Effector CD8-positive, alpha-beta T cell (primary cell): Measurements from ENCODE around the gene ZNF554.
"Not testable (repeated sequence)": the region's sequence is repeated elsewhere in the genome, so short reads cannot be mapped to it uniquely, and the experiment has no call there.

Source experiments
- DNase-seq: peaks from one replicate; lab custom pipeline; 2025; lab: John Stamatoyannopoulos, UW

ZNF554 gene

DNA sequence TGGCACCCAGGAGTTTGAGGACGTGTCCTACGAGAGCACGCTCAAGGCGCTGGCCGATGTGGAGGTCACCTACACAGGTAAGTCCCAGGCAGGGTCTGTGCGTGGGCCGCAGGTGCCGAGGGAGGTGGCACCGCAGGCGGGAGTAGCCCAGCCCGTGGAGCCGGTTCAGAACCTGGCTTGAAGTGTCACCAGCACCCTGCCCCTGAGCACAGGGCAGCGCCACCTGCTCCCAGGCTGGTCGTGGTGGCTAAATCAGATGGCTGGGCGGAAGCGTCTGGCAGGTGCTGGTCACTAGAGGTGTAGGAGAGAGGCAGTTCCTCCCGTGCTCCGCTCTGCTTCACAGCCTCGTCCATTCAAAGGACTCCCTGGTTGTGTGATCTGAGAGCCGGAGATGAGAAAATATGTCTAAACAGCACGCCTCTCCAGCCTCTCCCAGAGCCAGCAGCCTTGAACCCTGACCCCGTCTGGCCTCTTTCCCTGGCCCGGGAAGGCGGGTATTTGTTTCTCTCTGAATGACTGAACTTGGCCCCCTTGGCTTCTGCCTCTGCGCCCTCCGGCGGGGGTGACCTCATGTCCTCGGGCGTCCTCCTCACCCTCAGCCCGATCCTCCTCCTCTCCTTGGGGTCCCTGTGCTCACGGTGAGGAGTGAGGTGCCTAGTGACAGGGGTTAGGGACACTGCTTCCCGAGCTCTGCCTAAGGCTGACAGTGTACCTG lies 29.0 kb upstream of the ZNF554 start:
- DNase-seq, result no peak

DNA sequence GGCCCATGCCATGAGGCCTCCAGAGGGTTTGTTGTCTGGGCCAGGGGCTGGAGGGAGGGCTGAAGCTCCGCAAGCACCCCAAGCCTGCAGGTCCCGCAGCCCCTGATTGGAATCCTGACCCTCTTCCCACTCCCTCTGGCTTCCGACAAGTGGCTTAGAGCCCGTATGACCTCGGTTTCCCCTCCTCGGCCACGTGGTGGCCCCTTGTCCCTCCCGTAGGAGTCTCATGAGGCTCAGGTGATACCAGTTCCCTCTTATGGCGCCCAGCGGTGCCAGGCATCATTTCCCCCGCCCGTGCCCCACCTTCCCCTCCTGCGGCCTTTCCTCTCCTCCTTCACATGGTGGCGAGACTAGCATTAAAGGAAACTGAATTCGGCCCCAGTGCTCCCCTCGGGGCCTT lies 28.2 kb upstream of the ZNF554 start:
- no peak for DNase-seq

DNA sequence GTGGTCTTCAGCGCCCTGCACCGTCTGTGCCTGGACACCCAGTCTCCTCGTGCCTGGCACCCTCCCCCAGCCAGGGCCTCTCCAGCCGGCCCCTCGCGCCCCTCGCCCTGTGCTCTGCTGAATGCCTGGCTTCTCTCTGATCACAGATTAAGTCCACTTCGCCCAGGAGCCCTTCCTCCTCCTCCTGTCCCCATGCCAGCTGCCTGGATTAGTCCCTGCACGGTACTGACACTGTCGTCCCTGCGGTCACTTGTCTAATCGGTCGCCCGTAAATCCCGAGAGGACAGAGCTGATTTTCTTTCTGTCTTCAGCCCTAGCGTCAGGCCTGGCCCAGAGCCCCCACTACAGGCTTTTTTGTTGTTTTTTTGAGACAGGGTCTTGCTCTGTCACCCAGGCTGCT lies 27.8 kb upstream of the ZNF554 start:
- no peak for DNase-seq

DNA sequence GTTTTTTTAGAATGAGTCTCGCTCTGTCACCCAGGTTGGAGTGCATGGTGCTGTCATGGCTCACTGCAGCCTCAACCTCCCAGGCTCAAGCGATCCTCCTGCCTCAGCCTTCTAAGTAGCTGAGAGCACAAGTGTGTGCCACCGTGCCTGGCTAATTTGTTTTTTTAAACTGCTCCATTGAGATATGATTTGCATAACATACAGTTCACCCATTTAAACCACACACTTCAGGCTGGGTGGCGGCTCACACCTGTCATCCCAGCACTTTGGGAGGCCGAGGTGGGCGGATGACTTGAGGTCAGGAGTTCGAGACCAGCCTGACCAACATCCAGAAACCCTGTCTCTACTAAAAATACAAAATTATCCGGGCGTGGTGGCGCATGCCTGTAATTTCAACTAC lies 27.0 kb upstream of the ZNF554 start:
- DNase-seq, result not testable (repeated sequence)

DNA sequence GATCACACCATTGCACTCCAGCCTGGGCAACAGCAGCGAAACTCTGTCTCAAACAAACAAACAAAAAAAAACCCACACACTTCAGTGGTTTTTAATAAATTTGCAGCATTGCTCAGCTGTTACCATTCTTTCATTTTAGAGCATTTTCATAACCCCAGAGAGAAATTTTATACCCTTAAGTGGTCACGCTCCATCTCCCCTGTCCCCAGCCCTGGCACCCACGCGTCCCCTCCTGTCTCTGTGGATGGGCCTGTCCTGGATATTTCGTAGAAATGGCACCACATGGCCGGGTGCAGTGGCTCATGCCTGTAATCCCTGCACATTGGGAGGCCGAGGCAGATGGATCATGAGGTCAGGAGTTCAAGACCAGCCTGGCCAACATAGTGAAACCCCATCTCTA lies 26.5 kb upstream of the ZNF554 start:
- DNase-seq, result no peak

DNA sequence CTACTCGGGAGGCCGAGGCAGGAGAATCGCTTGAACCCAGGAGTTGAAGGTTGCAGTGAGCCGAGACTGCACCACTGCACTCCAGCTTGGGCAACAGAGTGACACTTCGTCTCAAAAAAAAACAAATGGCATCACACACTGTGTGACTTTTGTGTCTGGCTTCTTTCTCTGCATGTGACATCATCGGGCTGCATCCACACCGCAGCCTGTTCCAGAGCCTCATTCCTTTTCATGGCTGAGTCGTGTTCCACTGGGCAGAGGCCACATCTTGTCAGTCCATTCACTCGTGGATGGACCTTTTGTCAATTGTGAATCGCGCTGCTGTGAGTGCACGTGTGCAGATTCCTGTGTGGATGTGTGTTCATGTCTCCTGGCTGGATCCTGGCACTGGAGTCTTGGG lies 26.1 kb upstream of the ZNF554 start:
- DNase-seq, result no peak

DNA sequence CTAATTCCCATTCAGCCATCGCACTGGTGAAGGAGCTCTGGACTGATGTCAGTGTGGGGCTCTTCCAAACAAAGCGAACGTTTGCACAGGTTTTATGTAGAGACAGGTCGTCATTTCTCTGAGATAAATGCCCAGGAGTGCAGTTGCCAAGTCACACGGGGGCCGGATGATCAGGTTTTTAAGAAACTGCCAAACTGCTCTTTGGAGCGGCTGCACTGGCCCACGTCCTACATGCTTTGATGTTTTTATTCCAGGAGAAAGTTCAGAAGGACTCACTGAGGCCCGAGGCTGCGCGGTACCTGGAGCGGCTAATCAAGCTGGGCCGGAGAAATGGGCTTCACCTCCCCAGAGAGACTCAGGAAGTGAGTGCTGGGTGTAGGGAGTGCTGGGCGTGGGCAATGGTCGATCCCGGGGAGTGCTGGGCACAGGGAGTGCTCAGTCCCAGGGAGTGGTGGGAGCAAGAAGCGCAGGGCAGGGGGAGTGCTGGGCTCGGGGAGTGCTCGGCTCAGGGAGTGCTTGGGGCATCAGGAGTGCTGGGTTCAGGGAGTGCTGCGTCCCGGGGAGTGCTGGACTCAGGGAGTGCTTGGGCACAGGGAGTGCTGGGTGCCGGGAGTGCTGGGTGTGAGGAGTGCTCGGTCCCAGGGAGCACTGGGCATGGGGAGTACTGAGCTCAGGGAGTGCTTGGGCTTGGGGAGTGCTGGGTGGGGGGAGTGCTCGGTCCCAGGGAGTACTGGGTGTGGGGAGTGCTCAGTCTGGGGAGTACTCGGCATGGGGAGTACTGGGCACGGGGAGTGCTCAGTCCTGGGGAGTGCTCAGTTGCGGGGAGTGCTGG lies 23.6 kb upstream of the ZNF554 start:
- no peak for DNase-seq

DNA sequence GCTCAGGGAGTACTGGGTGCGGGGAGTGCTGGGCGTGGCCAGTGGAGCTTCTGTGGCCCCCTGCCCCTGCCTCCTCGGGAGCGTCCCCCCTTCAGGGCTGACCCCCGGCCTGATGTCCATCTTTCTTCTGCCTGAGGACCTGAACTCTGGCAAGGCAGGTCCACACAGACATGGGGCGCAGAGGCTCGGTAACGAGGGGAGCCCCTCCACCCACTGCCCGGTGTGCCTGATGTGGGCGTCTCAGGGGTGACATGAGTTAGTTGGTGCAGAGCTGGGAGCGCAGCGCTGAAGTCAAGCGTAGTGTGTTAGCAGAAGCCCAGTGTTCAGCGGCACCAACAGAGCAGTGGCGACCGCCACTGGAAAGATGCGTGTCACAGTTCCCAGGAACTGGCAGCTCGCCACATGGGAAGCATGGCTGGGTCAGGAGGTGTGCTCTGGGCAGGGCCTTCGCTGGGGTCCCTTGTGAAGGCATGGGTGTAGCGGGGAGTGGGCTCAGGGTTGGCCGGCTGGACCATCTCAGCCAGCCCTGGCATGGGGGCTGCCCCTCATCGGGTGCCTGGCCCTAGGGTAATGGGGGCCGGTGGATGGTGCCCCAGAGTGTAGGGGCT lies 22.9 kb upstream of the ZNF554 start:
- no peak for DNase-seq

DNA sequence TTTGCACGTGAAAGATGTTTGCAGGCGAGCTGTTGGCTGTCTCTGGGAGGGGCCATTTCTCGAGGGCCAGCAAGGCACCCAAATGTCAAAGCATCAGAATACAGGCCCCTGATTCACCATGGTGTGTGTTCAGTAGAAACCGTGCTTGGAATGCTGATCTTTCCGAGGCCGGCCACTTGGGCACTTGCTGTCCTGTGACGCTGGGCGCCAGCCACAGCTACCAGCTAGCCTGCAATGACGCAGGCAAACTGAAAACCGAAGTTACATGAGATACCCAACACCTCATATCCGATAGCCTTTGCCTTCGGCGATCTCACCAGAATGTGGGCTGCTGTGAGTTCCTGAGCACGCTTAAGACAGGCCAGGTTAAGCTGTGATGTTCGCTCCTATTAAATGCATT lies 22.4 kb upstream of the ZNF554 start:
- DNase-seq, result no peak

DNA sequence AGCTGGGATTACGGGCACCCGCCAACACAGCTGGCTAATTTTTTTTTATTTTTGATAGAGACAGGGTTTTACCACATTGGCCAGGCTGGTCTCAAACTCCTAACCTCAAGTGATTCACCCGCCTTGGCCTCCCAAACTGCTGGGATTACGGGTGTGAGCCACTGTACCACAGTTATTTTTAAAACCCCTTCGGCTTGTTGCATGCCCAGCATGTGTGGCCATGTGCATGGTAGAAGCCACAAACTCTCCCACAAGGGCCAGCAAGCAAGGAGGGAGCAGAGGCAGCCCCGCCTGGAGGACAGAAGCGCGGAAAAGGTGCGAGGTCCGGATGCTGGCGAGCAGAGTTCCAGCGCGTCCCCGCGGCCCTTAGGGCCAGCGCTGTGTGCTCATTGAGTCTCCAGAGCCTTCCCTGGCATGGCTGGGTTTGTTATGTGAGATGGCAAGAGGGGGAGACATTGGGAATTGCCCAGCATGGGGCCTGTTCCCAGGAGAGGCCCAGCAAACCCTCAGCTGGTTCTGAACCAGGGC lies 21.4 kb upstream of the ZNF554 start:
- no peak for DNase-seq

DNA sequence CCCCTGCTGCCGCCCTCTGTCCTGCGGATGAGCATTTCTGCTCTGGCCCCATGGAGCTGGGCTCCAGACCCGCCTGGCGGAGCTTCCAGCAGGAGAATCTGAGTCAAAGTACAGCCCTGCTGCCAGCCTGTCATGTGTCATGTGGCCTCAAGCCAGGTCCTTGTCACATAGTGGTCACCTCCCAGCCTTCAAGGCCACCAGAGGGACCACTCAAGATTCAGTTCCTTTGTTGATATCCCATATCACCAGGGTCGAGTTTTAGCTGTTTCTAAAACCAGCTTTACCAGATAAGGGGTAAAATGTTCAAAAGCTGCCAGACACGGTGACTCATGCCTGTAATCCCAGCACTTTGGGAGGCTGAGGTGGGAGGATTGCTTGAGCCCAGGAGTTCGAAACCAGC lies 20.9 kb upstream of the ZNF554 start:
- DNase-seq, result no peak

DNA sequence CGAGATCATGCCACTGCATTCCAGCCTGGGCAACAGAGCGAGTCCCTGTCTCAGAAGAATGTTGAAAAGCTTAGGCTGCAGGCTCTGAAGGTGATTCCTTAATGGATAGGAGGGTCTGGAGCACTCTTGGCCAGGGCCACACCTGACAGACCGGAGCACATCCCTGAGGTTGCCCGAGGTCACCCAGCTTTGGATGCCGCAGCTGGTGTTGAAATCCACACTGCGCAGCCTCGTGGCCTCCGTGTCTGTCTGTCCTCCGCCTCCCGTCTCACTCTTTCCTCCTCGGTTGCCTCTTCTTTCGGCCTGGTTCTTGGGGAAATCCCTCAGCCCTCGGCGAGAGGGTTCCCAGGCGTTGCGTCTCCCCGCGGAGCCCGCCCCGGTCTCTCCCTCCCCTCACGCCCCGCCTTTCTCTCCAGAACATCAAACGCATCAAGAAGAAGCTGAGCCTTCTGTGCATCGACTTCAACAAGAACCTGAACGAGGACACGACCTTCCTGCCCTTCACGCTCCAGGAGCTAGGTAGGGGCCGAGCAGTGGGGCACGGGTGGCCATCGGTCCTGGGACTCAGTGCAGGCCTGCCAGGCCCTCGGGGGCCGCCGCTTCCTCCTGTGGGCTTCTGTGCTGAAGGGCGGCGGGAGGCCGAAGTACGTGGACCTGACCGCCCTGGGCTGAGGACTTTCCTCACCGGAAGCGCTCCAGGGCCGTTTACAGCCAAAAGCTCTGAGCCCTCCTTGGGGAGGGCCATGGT lies 20.2 kb upstream of the ZNF554 start:
- no peak for DNase-seq

DNA sequence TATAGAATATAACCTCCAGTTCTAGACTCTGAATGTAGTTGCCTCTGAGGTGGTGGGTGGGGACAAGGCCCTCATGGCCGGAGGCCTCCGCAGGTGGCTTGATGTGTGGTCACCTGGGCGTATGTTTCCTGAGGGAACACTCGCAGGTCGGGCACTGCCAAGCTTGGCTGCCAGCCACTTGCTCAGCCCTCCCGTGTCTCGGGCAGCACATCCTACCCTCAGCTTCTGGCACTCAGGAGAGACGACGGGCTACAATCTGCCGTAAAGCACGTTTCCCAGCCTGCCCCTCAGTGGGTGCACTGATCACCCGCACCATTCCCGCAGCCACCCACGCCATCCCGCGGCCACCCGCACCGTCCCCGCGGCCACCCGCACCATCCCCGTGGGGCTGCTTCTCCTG lies 19.2 kb upstream of the ZNF554 start:
- DNase-seq, result no peak

DNA sequence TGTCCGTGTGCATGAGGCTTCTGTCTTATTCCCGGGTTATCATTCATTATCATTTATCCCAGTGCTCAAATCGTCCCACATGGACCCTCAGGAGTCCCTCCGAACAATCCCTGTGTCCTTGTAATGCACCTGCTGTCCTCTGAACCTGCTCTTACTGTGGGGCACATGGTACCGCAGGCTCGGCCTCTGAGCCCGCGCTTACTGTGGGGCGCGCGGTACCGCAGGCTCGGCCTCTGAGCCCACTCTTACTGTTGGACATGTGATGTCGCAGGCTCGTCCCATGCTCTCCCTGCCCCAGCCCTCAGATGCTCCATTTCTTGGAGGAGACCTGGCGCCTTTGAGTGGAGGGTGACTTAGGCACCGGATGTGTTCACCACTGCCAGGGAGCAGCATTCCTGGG lies 16.8 kb upstream of the ZNF554 start:
- no peak for DNase-seq

DNA sequence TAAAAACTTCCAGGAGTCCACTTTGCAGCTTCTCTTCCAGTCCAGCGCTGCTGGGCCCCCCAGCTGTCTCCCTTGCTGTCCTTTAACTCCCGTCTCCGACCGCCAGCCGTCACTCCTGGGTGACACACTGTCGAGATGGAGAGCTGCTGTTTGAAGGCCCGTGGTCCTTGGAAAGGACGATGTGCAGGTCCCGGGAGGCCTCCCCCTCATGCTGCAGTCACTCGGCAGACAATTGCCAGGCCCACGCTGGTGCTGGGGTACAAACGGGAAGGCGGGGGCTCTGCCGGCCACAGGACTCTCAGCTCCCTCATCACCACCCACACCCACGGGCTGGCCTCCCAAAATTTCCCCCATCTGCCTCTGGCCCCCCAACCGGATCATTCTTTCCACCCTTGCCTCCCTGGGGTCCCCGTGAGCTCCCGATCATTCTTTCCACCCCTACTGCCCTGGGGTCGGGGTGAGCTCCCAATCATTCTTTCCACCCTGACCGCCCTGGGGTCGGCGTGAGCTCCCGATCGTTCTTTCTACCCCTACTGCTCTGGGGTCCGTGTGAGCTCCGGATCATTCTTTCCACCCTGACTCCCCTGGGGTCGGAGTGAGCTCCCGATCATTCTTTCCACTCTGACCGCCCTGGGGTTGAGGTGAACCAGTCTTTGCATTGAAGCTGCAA lies 16.0 kb upstream of the ZNF554 start:
- no peak for DNase-seq

DNA sequence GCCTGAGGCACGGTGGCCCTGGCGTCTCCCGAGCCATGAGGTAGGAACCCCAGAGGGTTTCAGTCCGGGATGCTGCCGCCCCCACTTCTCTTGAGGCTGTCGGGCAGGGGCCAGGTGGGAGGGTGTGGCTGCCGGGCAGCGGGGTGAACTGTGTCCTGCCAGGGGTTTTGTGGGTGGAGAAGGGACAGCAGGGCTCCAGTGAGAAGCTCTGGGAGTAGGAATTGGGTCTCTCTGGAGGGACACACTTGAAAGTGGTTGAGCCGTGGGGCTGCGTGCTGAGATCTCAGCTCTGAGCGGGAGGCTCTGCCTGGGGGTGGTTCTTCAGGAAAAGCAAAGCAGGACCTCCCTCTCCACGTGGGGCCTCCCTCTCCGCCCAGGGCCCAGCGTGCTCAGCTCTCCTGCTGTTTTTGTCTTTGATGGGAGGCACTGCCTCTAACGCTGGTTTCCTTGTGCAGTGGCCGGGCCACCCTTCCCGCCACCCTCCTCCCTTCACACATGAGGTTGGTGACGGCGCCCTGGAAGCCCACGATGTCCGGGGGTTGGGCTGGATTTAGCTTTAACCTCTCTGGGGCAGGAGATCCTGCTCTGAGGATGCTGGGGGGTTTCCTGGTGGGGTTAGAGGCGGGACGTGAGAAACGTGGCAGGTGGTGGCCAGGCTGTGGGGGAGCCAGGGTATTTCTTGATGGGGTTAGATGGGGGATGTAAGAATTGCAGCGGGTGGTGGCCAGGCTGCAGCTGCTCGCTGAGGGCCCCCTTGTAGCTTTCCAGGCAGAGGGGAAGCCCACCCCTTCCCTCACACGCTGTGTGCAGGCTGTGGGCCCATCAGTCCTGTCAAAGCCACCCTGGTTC lies 15.3 kb upstream of the ZNF554 start:
- no peak for DNase-seq

DNA sequence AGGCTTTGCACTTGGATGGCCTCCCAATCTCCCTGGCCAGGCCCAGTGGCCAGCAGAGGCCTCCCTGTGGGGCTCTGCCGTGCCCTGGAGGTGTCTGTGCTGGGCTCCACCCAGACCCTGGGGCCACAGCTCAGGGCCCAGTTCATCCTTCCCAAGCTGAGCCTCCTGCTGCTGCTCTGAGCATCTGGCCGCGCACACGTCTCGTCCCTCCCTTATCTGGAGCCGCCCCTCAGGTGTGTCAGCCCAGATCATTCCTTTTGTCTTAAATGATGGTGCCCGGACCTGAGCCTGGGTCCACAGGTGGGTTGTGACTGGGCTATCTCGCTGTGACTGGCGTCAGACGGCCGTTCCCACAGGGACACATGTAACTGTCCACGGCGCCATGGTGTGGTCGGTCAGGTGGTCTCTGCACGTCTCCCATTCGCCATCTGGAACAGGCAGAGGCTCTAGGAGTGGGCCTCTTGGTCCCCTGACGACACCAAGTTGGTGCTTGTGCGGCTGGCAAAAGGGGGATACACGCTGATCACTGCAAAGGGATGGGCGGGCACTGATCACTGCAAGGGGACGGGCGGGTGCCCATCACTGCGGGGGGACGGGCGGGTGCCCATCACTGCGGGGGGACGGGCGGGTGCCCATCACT lies 14.3 kb upstream of the ZNF554 start:
- no peak for DNase-seq

DNA sequence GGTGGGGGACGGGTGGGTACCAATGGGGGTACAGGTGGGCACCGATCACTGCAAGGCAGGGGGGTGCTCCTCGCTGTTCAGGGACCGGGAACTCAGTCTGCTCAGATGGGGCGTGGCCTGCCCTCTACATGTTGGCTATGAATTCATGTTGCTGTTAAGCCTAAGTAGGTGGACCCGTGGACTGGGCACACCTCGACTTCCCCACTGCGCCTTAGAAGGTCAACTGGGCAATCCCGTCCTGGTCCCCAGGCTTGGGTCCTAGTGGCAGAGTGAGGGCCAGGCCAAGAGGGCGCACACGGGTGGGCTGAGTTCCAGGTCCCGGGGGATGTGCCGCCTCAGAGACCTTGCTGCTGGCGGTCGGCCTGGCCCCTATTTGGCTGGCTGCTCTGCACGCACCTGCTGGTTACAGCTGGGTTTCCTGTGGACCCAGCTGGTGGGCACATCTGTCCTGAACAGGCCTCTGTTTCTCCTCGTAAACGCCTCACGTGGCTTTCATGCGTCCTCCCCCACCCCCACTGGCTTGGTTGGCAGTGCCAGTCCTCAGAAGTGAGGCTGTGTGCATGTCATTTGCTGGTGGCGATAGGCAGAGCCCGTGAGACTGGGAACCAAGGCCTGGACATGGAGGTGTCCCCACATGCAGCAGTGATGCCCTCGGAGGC lies 13.5 kb upstream of the ZNF554 start:
- no peak for DNase-seq

DNA sequence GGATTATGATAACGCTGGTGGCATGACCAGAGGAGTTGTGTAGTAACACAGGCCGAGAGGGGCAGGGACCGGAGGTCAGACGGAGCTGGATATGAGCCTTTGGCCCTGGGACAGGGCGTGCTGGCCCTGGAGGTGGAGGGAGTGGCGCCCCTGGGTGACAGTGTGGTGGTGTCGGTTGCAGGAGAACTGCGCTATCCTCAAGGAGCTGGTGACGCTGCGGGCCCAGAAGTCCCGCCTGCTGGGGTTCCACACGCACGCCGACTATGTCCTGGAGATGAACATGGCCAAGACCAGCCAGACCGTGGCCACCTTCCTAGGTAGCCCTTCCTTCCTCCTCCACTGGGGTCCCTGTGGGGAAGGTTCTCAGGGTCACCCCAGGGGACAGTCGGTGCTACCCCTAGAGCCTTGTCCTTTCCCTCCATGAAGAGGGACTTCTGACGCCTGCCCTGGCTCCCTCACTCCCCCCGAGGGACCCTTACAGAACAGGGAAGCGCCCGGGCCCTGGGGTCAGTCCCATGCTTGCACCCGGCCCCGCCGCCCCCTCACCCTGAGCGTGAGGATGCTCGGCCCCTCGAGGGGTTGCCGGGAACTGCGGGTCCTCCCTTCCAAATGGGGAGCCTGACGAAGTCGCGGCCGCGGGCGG lies 12.8 kb upstream of the ZNF554 start:
- no peak for DNase-seq
